ENCODE results near the gene NEDD4.
"Not testable (repeated sequence)": the region's sequence is repeated elsewhere in the genome, so short reads cannot be mapped to it uniquely, and the experiment has no call there.

NEDD4 gene

GRCh38 chr15:55954862-55955605 is 38.4 kb downstream of the NEDD4 start:
- no peak for DNase-seq

GRCh38 chr15:55952501-55953274 is 40.7 kb downstream of the NEDD4 start:
- DNase-seq = not testable (repeated sequence)

GRCh38 chr15:55944606-55945005 is 48.8 kb downstream of the NEDD4 start:
- not testable (repeated sequence) for DNase-seq

GRCh38 chr15:55942332-55942731 is 51.1 kb downstream of the NEDD4 start:
- DNase-seq = no peak

- no peak for DNase-seq
Measured at GRCh38 chr15:55937040-55937439, 56.4 kb downstream of the NEDD4 start.

- no peak for DNase-seq
Measured at GRCh38 chr15:55928955-55929354, 64.5 kb downstream of the NEDD4 start.

- no peak for DNase-seq
Measured at GRCh38 chr15:55921744-55922143, 71.7 kb downstream of the NEDD4 start.

GRCh38 chr15:55917881-55918296 is 75.5 kb downstream of the NEDD4 start:
- no peak for DNase-seq

- DNase-seq = no peak
Measured at GRCh38 chr15:55916666-55917409, 76.6 kb downstream of the NEDD4 start.

GRCh38 chr15:55915876-55916567 is 77.4 kb downstream of the NEDD4 start:
- no peak for DNase-seq

GRCh38 chr15:55915221-55915620 is 78.2 kb downstream of the NEDD4 start:
- no peak for DNase-seq

- DNase-seq = no peak
Measured at GRCh38 chr15:55914446-55914845, 79.0 kb downstream of the NEDD4 start.

- DNase-seq = no peak
Measured at GRCh38 chr15:55912982-55913381, 80.4 kb downstream of the NEDD4 start.

GRCh38 chr15:55909036-55909811 is 84.2 kb downstream of the NEDD4 start:
- DNase-seq = no peak

GRCh38 chr15:55907797-55908196 is 85.6 kb downstream of the NEDD4 start:
- DNase-seq = no peak

GRCh38 chr15:55902981-55903380 is 90.4 kb downstream of the NEDD4 start:
- DNase-seq = no peak

GRCh38 chr15:55900019-55900418 is 93.4 kb downstream of the NEDD4 start:
- DNase-seq = no peak

GRCh38 chr15:55899537-55899936 is 93.9 kb downstream of the NEDD4 start:
- no peak for DNase-seq

- no peak for DNase-seq
Measured at GRCh38 chr15:55897560-55898336, 95.7 kb downstream of the NEDD4 start.

- DNase-seq = no peak
Measured at GRCh38 chr15:55894399-55894965, 98.9 kb downstream of the NEDD4 start.

GRCh38 chr15:55893852-55894251 is 99.6 kb downstream of the NEDD4 start:
- no peak for DNase-seq

Data from activated CD4-positive, alpha-beta T cell treated with anti-CD3 and anti-CD28 coated beads, Interleukin-2, amount 50 U/mL, for 4 hours (primary cell).